Stimulated activated CD8-positive, alpha-beta memory T cell treated with anti-CD3 and anti-CD28 coated beads, Interleukin-12 subunit alpha, Interleukin-12 subunit beta, amount 100 ng/mL, for 24 hours (primary cell): Measurements from ENCODE around the gene PFDN1.
"Not testable (repeated sequence)": the region's sequence is repeated elsewhere in the genome, so short reads cannot be mapped to it uniquely, and the experiment has no call there.

Experiments used
- DNase-seq: peaks from one replicate; pipeline ENCODE4 v3.0.0-alpha.2; 2020; ENCODE audit errors: extremely low read depth

PFDN1 gene, protein sequence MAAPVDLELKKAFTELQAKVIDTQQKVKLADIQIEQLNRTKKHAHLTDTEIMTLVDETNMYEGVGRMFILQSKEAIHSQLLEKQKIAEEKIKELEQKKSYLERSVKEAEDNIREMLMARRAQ

DNA sequence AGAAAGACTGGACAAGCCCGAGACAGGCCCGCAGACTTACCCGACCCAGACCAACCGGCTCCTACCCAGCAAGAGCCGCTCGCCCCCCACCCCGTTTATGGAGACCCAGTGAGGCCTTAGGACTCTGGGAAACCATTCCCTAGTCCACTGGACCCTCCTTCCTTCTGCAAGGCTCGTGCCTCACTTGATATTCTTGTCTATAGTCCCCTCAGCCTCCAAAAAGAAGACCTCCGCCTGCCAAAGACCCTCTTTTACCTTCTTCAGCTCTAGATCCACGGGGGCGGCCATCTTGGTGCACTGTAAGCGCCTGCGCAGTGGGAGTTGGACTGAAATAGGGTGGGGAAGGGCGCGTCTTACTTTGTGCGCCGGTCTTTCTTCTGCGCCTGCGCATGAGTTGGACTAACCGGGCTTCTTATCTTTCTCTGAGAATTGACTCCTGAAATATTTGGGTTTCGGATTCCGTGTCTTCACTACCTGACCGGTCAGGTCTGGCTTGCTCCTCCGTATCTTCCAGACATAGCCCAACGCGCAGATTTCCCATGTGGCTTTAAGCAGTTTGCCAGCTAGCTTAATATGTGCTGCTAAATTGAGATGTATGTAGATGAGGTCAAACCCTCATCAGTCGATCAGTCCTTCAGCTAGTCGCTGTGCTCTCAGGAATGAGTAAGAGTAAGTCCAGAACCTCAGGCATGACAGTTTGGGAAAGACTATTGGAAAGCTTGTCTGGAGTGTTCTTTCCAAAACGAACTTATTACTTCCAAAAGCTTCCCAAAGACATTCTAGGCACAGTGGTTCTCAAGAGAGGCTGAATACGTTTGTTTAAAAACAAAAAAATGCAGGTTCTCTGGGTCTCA is at the start of gene PFDN1:
PFDN1 (minus strand) TSS at position 316 of the 854 bp plus-strand sequence; CDS start at position 288, 28 bp downstream.
- DNase-seq, result peak; percentile 78

DNA sequence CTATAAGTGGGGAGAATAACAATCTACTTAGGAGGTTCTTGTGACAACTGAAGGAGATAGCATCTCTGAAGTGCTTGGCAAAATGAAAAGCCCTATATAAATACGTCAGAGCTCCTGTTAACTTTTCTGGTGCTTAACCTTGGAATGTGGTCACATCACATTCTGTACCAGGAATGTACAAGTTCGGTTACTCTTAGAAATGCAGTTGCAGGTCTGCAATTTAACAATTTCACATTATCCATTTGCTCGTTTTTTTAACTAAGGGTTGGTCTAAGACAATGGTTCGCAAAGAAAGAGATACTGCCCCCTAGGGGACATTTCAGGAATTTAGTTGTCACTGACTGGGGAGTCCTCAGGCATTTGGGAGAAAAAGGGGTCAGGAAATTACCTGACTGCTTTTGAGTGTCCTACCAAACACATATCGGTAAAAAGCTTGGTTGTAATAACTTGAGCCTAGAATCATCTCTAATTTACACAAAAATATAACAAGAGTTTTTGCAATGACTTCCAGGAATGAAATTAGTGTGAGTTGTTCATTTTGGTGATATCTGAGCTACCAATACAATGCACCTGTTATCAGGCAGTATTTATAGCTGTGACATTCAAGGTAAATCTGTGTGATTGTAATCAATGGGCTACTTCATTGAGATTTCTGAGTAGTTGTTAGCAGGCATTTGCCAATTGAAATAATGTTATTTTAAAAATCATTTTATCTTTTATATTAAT is 48.9 kb upstream of the PFDN1 start:
- DNase-seq, result no peak

DNA sequence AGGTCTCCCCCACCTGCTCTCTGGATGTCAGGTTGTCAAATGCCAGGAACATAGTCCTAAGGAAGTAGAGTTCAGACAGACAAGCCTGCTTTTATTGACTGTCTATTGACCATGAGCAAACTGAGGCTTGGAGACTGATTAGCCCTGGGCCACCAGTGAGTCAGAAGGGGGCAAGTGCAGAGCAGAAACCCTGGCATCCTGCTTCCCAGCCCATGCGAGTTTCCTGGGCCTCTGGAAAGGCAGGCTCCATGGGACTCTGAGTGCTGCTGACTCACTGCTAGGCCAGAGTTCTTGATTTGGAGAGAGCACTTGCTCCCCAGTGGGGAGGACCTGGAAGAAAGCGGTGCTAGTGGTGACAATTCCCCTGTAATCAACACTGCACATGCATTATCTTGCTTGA is 46.3 kb upstream of the PFDN1 start:
- DNase-seq, result no peak

DNA sequence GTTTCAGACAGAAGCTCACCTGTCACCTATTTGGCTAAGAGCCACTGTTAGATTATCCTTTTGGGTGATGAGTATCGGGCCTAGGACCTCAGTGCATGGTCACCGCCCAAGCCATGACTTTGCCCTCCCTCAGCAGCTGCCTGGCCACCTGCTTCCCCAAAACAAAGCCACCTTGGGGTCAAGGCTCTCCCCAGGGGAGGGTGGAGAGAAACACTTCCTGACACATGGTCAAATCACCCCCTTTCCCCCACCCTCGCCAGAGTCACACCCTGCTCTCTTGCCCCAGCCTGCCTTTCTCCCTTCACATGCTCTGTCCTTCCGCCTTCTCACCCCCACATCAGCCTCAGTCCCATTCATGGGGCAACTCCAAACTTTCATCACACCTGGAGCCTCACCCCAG is 45.2 kb upstream of the PFDN1 start:
- DNase-seq, result no peak

DNA sequence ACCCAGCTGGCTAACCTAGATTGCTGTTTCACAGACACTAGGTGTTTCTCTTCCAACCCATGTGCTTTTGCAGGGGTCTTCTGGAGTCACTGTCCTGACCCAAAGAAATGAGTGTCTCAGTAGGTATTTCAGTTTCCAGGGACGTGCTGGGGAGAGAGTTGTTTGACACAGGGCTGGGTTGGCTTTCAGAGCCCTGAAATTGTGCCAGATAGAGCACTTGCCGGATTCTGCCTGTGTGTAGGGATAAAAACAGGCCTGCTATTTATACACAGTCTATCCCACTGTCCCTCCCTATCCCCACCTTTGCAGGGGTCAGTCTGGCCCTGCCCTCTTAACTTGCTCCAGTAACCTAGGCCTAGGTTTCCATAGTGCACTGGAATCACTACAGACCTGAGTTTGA is 44.5 kb upstream of the PFDN1 start:
- DNase-seq, result no peak

DNA sequence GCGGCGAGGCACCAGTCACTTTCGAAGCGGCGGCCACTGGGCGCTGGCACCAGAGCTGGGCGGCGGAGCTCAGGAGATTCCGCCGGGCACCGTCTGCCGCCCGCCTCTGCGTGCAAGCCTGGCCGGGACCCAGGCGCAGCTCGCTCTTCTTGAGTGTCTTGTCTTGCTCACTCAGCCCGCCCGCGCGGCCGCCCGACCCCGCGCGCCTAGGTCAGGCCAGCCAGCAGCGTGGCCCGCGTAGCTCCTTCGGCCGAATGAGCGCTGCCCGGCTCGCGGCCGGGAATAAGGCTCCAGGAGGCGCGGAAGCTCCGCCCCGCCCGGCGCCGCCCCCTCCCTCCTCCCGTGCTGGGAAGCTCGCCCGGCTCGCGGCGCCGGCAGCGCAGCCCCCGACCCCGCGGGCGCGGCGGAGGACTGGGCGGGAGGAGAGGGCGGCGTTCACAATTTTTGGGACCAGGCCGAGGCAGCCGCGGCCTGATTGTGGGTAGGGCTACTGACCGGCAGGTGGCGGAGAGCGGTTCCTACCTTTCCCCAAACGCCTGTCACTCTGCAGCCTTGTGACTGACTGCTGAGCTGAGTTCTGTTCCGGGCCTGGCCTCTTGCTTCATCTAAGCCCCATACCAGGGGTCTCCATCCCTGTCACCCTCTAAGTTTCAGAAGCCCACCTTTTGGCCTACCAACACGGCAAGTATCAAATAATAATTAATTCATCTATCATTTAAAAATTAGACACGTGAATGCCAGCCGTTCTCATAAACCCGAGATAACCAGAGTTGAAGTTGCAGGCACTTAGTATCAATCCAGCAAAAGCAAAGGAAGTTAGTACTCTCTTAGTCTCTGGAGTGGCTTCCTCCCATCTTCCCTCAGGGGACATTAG is 43.7 kb upstream of the PFDN1 start, which contains the start of gene HBEGF:
HBEGF (minus strand) TSS at position 256 of the 874 bp plus-strand sequence. CDS start 275 bp downstream, outside the sequence.
- peak; percentile 10 for DNase-seq

DNA sequence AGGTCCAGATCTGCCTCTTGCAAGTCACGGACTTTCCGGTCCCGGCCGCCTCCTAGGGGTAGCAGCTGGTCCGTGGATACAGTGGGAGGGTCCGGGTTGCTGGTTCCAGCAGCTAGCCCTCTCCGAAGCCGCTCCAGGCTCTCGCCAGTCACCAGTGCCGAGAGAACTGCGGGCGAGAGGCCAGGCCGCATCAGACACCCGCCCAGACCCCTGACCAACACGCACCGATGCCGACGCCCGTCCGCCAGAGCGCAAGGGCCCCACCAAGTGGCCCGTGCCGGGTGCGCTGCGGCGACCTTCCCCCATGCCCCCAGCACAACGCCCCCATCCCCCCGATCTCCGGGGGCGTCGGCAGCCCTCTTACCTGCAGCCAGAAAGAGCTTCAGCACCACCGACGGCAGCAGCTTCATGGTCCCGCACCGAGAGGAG is 43.0 kb upstream of the PFDN1 start:
- no peak for DNase-seq

DNA sequence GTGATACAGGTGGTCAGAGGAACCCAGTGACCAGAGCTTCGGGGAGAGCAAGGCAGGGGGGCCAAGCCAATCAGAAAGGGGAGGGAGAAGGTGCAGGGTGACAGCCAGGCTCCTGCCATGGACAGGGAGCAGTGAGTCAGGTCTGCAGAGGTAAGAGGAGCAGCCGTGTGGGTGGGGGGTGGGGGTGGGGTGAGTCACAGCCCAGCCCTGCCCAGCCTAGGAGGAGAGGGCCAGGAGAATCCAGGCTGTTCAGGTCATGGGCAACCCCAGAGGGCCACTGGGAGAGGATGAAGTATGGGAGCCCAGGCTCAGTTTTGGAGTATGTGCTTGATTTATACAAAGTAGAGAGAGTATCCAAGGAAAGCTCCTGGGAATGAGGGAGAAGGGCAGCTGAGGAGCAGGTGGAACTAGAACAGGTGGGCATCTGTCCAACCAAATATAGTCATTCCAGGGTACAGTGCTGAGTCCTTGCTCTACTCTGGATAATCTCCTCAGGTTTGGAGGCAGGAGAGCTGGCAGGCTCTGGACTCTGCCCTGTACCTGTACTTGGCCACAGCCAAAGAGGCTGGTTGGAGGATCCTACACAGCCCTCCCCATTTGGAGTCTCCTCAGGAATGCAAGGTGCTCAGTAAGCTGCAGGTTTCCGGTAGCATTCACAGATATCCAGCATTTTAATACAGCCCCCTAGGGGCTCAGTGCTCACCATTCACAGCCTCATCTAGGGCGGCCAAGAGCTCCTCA is 42.0 kb upstream of the PFDN1 start:
- DNase-seq, result no peak

DNA sequence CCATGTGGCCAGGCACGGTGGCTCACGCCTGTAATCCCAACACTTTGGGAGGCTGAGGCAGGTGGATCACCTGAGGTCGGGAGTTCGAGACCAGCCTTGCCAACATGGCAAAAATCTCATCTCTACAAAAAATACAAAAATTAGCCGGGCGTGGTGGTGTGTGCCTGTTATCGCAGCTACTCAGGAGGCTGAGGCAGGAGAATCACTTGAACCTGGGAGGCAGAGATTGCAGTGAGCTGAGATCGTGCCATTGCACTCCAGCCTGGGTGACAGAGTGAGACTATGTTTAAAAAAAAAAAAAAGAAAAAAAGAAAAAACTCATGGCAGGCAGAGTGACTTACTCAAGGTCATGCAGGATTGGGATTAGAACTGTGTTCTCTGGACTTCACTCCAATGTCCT is 40.9 kb upstream of the PFDN1 start:
- not testable (repeated sequence) for DNase-seq

DNA sequence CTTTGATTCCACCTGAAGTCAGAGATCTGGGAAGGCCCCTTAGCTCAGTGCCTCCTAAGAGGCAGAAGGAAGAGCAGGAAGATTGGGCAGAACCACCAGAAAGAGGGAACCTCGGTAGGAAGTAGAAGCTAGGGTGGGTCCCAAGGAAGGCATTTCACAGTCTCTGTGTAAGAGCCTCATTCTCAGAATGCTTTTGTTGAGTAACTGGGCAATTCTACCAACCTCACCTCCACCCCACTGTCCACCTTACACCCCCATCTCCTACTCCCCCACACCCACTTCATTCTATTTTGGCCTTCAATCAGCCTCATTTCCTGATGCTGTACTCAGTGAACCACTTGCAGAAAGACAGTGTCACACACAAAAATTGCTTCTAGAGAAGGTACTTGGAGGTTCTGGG is 40.0 kb upstream of the PFDN1 start:
- no peak for DNase-seq

DNA sequence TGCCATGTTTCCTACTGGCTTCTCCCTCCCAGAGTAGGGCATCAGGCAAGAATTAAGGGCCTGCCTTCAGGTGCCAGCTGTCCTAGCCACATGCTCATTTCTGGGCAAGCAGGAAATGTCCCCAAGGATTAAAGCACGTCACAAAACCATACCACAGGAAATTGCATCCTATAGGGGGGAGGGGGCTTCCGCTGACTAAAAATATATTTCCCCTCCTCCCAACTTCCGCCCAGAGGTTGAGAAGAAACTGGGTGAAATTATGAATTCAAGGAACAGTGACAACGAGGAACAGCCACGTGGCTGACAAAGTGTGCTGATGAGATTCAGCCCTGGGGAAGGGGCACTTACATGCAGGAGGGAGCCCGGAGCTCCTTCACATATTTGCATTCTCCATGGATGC is 39.4 kb upstream of the PFDN1 start:
- no peak for DNase-seq

DNA sequence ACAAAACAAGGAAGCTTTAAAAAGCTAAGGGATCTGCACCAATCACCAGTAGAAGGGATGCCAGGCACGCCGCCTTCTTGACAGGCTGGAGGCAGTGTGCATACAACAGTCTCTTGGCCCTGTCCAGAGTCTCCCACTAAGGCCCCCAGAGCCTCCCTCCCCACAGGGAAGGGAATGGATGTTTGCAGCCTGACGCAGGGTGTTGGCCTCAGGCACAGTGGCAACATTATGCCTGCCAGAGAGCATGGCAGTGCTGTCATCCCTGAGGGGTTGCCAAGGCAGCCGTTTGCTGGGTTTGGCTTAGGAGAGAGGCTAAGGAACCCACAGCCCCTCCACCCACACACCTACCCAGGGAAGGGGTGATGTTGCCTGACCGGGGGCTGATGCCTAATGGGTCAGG is 38.7 kb upstream of the PFDN1 start:
- DNase-seq, result no peak

DNA sequence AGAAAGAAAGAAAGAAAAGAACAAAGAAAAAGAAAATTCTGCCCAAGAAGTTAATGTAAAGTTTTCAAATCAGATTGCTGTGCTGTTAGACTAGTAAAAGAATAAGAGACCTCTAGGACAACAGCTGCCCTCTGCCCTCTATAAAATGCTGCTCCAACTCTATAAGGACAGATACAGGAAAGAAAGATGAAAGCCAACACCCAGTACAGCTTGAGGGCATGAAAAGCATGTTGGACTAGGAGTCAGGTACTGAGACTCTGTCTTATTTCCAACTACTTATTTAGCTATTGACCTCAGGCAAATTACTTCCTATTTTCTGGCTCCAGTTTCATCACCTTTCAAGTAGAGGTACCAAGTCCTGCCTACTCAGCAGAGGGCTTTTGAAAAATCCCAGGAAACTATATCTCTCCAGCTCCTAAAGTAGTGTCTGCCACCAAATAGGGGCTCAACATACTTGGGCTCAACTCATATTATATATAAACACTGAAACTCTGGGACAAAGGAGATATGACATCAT is 37.8 kb upstream of the PFDN1 start:
- DNase-seq, result no peak

DNA sequence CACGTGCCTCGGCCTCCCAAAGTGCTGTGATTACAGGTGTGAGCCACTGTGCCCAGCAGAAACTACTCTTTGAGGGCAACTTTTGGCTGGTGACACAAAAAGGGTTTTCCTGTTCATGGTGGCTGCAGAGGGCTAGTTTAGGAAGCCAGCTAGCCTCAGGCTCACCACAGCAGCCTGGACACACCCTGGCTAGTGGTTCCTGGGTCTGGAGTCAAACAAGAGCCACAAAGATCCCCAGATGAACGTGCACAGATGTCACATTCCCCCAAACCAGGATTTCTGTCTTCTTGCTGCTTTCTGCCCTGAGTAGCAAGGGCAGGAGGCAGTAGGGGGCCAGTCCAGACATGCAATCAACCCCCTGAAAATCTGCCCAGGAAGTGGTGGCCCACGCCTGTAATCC is 36.7 kb upstream of the PFDN1 start:
- no peak for DNase-seq

DNA sequence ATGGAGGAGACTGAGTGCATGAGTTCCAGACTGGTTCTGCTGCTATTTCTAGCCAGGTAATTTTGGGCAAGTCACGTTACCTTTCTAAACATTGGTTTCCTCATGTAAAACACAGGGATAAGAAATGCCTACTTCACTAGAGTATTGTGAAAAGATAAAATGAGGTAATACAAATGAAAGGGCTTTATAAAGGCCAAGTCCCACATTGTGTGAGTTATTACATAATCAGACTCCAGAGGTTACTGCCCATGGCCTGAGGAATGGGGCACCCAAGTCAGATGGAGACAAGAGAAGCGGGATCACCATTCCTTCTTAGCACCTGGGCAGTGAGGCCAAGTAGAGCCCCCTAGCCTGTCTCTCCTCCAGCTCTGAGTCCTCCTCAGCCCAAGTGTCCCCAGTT is 36.0 kb upstream of the PFDN1 start:
- no peak for DNase-seq

DNA sequence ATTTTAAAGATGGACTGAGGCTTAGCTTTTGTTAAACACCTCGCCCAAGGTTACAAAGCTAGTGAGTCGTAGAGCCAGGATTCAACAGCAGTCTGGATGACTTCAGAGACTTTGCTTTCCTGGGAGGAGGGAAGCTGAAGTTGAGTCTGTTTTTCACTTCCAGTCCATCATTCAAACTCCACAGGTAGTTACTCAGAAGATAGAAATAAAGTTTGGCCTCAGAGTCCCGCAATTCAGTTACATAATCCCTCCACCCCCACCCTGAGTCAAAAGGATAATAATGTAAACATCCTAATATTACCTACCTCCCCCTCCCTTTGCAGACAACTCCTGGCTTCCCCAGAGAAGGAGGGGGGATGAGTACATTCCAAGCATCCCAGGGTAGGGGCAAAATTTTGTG is 35.4 kb upstream of the PFDN1 start:
- DNase-seq, result no peak

DNA sequence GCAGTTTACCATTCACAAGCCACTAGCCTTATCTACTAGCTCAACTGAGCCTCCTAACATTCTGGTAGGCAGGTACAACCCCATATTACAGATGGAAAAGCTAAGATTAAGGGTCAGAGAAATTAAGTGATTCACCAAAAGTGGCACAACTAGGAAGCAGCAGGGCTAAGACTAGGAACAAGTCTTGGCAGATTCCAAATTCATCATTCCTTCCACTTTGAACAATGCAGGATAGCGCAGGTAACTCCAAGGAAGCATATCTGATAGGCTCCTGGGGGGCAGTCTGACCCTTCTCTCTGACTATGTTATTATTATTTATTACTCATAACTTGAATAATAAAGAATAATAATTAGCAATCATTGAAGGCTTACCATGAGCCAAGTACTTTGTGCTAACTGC is 35.0 kb upstream of the PFDN1 start:
- DNase-seq, result no peak

DNA sequence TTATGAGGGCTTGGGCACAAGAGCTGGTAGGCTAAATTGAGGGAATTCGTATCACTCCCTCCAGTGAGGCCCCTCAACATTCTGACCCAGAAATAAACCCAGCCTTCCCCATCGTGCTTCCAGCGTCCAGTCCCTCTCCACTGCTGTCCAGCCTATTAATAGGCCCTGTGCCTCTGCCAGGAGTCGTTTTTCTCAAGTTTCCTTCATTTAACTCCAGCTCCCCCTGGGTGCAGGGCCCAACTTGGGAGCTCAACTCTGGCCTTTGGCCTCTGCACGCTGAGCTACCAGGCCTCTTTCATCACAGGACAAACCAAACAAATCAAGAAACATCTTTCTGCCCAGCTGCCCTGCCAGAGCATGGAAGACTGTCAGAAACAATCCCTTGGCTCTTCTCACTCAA is 33.5 kb upstream of the PFDN1 start:
- no peak for DNase-seq

DNA sequence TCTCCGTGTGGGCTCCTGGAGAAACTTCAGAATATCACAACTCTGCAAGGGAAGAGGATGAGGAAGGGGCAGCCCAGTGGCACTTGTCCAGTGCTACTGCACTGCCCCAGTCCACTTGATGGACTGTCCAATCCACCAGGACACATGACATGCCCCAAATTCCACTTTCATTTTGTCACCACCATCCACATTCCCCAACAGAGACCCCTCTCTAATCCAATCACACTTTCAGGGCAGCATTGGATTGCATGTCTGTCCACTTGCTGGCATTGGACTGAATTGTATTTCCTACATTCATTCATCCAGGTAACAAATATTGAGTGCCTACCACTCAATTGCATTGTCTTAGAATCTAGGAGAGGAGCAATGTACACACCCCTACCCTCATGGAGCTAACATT is 28.7 kb upstream of the PFDN1 start:
- DNase-seq, result no peak

DNA sequence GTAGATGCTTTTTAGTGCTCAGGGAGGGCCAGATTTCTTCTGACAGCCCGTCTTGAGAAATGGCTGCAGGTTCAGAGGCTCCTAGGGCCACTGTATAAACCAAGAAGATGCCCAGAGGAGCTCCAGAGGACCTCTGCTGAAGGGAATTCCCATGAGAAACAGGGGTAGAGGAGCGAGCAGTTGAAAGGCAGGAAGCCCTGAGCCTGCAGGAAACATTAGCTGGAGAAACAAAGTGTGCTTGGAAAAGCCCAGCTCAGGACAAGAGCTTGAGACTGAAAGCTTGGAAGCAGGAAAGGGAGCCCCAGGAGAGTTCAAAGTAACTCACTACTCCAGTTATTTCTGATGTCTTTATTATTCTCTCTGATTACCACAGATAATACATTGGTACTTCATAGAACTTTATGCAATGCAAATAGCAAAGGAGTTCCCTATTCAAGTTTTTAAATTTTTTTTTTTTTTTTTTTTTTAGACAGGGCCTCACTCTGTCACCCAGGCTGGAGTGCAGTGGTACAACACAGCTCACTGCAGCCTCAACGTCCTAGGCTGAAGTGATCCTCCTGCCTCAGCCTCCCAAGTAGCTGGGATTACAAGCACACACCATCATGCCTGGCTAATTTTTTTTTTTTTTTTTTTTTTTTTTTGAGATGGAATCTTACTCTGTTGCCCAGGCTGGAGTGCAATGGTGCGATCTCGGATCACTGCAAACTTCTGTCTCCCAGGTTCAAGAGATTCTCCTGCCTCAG is 27.0 kb upstream of the PFDN1 start:
- DNase-seq, result no peak
